ENCODE data around the gene DNAJC10. TPM values are rescaled to one million over a fixed set of nuclear protein-coding genes. Genes with fewer than 3 reads are reported as not detected.

The DNAJC10 gene
- total RNA-seq, 1 donor from 2014 or later: 141 TPM

DNA sequence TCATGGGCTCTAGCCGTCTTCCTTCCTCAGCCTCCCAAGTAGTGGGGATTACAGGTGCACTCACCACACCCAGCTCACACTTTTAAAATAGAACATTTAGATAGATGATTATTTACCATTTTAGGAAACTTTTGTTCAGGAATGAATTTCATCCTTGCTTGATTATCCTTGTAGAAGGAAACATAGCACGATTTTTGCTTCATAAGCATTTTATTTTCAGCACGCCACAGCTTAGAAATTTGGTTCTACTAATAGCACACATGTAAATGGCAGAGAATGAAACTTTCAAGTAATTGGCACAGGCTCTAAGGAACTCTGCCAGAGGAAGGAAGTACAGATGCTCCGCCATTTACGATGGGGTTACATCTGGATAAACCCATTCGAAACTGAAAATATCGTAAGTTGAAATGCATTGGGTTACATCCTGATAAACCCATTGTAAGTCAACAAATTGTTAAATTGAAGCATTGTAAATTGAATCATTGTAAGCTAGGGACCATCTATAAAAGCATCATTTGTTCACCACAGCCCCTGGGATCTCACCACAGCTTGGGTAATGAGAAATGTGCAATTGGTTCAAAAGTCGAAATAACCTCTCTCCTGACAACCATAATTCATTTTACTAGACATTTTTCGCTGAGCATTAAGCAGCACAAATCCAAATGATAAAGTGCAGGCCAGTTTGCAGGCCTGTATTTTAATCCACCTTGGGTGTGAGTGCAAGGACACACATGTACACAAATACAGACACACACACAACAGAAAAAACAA lies 117.2 kb downstream of the DNAJC10 start:
- TF ChIP-seq, protein P1, sequence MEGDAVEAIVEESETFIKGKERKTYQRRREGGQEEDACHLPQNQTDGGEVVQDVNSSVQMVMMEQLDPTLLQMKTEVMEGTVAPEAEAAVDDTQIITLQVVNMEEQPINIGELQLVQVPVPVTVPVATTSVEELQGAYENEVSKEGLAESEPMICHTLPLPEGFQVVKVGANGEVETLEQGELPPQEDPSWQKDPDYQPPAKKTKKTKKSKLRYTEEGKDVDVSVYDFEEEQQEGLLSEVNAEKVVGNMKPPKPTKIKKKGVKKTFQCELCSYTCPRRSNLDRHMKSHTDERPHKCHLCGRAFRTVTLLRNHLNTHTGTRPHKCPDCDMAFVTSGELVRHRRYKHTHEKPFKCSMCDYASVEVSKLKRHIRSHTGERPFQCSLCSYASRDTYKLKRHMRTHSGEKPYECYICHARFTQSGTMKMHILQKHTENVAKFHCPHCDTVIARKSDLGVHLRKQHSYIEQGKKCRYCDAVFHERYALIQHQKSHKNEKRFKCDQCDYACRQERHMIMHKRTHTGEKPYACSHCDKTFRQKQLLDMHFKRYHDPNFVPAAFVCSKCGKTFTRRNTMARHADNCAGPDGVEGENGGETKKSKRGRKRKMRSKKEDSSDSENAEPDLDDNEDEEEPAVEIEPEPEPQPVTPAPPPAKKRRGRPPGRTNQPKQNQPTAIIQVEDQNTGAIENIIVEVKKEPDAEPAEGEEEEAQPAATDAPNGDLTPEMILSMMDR (IDR thresholded peaks at IDR 0.05; ENCODE audit: unreplicated experiment): no peak
- Mint-ChIP-seq H3K4me1 (peaks cover 48% of the 10 kb centered on the region), H3K9me3 (no peaks in the 10 kb centered on the region), H3K27ac (no peak overlapping the region), H3K36me3 (no peaks in the 10 kb centered on the region), H3K4me3 (no peak overlapping the region), H3K27me3 (ENCODE audit: low read depth) (no peaks in the 10 kb centered on the region)
- no peak for DNase-seq (ENCODE audit: low spot score in 2 of 2, unreplicated experiment in 2 of 2)

DNA sequence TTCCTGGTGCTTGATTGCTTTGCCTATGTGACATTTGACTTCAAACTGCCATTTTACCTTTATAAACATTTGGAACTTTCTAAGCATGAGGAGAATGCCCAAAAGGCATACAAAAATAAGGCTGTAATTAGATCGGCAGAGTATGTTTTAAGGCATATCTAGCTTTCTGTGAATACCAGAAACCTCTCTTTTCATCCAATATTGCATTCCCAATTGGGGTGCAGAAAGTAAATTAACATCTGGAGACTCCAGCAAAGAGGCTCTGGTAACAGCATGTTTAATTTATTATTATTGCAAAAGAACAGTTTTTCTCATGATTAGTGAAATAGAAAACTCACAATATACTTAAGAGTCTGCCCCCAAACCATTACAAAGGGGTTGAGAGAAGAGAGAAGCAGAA lies 118.2 kb downstream of the DNAJC10 start:
- DNase-seq (ENCODE audit: low spot score in 2 of 2, unreplicated experiment in 2 of 2): no peak
- peaks cover 56% of the 10 kb centered on the region for H3K4me1 Mint-ChIP-seq
- no peak overlapping the region for H3K27ac Mint-ChIP-seq
- no peaks in the 10 kb centered on the region for H3K36me3 Mint-ChIP-seq
- H3K27me3 Mint-ChIP-seq (ENCODE audit: low read depth): no peaks in the 10 kb centered on the region
- H3K4me3 Mint-ChIP-seq: no peak overlapping the region
- TF ChIP-seq, protein P1 (IDR thresholded peaks at IDR 0.05; ENCODE audit: unreplicated experiment): no peak
- no peaks in the 10 kb centered on the region for H3K9me3 Mint-ChIP-seq

DNA sequence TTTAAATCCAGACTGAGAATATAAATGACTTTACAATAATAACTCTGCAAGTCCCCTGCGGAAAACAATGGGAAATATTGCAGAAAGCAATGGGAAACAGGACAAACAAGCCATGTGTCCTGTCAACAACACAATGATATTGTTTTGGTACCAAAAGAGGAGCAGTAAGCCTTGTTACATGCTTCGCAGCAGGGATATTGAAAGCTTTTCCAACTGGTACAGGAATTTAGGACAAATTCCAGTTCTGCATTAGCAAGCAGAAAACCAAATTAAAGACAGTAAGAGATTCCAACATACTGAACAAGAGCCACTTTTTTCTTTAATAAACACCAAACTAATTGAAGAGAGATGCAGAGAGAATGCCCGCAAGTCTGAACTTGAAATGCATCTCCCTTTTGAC lies 120.4 kb downstream of the DNAJC10 start:
- Mint-ChIP-seq H3K9me3 (no peaks in the 10 kb centered on the region), H3K27ac (no peak overlapping the region), H3K36me3 (no peaks in the 10 kb centered on the region), H3K4me3 (no peak overlapping the region), H3K27me3 (ENCODE audit: low read depth) (no peaks in the 10 kb centered on the region), H3K4me1 (peaks cover 73% of the 10 kb centered on the region)
- no peak for DNase-seq (ENCODE audit: low spot score in 2 of 2, unreplicated experiment in 2 of 2)
- TF ChIP-seq, protein P1 (IDR thresholded peaks at IDR 0.05; ENCODE audit: unreplicated experiment): no peak

Other genes starting within 250 kb of the DNAJC10 start
- gene FRZB, start 150.4 kb downstream of the DNAJC10 start, total RNA-seq: 12.1 to 13.0 TPM (median 12.6 TPM) in 3 replicates